ENCODE results near the gene TRIM31.

The TRIM31 gene

GRCh38 chr6:30075790-30076732 is 36.8 kb downstream of the TRIM31 start:
- peak; percentile 81 for DNase-seq (ENCODE audit: low spot score)

DNA sequence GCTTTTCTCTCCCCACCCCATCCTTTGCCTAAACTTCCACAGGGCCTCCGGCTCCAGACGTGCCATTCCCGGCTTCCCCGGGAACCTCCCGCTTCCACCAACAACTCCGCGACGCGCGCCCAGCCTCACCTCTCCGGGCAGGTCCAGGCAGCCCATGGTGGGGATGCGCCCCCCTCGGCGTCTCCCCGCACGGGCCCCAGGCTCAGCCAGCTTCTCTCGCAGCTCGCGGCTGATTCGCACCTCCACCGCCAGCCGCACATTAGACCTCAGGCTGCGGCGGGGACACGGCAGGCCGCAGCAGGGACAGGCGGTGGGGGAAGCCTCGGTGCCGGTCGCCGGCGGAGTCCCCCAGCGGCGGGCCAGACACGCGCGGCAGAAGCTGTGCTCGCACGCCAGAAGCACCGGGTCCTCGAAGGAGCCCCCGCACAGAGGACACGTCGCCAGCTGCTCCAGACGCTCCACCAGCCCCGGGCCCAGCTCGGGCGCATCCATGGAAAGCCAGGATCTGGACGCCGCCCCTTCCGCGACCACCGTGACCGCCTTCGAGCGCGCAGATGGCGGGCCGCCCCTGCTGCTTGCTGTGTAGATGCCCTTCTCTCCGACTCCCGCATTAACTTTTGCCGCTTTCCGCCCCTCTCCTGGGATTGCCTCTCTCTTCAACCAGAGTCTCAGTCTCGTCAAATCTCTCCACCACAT is 37.6 kb downstream of the TRIM31 start, which contains the start of gene RNF39:
RNF39 (minus strand) TSS at position 676 of the 696 bp plus-strand sequence; CDS start at position 492, 184 bp downstream.
- DNase-seq (ENCODE audit: low spot score): no peak

DNA sequence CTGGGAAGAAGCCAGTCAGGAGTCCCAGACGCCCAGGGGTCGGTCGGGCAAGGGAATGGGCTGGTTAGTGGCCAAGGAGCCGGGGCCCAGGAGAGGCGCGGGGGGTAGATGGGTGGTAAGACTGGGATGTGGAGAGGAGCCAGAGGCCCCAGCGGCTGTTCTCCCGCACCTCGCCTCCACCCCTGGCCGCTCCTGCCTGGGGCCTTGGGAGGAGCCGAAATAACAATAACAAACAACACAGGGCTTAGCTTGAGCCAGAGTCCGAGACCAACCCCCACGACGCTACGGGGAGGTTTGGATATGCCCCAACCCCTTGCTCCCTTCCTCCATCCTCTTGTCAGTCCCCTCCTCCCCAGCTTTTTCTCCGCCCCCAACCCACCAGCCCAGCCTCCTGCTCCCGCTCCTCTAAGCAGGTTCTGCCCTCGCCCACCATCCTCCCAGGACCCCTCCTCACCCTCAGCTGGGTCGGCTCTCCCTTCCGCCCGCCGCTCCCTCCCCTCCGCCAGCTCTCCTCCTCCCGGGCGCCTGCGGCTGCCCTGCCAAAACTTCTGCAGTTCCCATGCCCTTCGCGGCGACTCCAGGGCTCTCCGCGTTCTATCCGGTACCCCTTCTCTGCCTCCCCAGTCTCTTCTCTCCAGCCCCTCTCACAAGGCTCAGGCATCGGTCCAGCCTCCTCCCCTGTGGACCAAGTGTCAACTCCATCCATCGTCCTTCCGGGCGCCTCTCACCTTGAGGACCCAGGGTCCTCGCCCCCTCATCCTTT is 38.4 kb downstream of the TRIM31 start:
- no peak for DNase-seq (ENCODE audit: low spot score)

GRCh38 chr6:30073489-30074235 is 39.2 kb downstream of the TRIM31 start:
- DNase-seq (ENCODE audit: low spot score): no peak

- no peak for DNase-seq (ENCODE audit: low spot score)
Measured at GRCh38 chr6:30071858-30072257, 41.0 kb downstream of the TRIM31 start.

DNA sequence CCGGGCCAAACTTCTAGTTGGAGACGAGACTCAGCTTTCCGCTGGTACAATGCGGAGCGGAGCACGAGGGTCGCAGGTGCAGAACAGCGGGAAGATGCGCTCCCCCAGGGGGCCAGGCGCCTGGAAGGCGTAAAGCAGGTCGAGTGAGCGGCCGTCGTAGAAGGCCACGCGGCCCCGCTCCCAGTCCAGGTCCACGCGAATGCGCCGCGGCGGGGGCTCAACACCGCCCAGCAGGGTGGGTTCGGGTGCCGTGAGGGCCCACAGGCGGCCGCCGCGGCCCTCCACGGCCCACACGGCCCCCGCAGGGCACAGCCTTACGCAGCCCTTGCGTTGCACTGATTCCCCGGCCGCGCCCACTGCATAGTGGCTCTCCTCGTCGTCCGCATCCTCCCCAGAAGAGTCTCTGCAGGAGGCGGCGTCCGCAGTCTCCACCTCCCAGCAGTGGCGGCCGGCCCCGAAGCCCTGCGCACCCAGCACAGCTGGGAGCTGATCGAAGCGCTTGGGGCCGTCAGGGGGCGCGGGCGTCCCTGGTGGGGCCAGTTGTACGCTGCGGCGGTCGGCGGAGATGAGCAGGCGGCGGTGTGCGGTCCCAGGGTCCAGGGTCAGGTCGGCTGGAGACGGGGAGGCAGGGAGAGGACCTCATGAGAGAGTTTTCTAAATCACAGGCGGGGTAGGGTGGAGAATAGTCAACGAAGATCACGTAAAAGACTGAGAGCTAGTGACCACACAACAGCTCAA is 41.6 kb downstream of the TRIM31 start:
- no peak for DNase-seq (ENCODE audit: low spot score)

DNA sequence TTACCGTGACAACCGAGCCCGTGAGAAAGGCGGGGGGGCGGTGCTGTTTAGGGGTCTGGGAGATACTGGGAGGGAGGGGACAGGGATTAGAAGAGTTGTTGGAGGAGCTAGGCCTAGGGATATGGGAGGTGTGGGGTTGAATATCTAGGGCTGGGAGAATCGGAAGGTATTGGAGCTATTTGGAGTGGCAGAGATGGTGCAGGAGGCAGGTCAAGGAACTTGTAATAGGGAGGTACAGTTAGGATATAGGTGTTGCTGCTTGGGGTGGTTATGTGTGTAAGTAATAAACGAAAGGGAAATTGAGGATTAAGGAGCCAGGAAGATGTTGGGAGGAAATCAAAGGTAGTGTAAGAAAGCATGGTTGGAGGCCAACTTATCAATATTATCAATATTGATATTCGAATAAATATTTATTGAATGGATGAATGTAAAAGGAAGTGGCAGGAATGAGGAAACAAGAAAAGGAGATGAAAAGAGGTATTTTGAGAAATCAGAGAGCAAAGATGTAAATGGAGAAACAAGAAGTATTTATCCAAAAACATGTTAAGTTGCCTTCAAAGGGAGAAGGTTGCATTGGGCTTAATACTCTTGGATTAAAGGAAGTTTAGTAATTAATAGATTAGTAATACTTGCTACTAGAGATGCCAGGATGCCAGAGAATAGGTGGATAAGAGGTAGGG is 45.3 kb downstream of the TRIM31 start:
- no peak for DNase-seq (ENCODE audit: low spot score)

DNA sequence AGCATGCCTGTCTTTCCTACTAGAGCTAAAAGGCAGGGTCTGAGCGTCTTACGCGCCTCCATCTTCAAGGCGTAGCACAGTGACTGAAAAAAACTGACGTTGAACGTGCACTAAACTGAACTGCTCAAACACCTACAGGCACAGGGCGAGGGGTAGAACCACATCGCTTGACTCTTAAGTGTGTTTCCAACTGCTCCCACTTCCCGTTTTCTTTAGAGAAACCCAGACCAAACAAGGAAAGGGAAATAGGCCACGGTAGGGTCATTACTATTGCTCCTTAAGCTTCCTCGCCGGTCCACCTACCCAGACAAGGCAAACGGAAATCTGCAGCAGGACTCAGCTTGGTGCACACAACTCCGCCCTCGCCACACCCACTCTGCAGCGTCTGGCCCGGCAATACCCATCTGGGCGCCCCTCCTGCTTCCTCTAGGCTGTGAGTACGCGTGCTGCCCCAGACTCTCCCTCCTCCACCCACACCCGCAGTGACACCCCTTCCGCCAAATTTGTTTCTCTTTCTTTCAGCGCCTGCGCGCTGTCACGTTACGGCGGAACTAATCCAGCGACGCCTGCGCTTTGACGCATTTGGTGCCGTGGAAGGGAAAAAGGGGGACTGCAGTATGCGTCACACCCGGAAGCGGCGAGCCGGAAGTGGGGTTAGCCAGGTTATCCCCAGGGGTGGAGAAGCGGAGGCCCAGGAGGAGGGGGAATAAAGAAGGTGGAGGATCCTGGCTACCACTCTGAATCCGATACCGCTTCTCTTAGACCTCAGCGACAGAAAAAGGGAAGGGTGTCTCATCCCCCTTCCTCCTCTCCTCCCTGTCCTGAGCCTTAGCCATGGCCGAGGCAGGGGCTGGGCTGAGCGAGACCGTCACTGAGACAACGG is 46.1 kb downstream of the TRIM31 start, which contains the start of gene PPP1R11:
PPP1R11 (plus strand) TSS at position 622 of the 883 bp plus-strand sequence; CDS start at position 835, 213 bp downstream.
- DNase-seq (ENCODE audit: low spot score): peak; percentile 98

- no peak for DNase-seq (ENCODE audit: low spot score)
Measured at GRCh38 chr6:30066082-30066481, 46.8 kb downstream of the TRIM31 start.

- no peak for DNase-seq (ENCODE audit: low spot score)
Measured at GRCh38 chr6:30063315-30063714, 49.6 kb downstream of the TRIM31 start.

DNA sequence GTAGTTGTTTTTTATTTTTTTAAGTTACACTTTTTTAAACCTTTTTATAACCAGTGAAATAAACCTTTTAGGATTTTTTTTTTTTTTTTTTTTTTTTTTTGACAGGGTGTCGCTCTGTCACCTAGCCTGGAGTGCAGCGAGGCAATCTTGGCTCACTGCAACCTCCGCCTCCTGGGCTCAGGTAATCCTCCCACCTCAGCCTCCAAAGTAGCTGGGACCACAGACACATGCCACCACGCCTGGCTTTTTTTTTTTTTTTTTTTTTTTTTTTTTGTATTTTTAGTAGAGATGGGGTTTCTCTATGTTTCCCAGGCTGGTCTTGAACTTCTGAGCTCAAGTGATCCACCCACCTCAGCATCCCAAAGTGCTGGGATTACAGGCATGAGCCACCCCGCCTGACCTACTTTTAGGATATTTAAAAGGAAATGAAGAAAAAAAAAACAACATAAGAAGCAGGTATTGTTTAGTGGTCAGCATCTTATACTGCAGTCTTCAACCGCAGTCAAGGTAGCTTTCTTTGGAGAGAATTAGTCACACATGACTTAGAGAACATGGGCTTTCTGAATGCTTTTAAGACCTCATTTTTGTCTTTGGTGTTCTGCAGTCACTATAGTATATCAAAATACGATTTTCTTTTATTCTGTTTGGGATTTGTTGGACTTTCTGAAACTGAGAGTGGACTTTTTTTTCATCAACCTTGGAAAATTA is 50.3 kb downstream of the TRIM31 start:
- no peak for DNase-seq (ENCODE audit: low spot score)

DNA sequence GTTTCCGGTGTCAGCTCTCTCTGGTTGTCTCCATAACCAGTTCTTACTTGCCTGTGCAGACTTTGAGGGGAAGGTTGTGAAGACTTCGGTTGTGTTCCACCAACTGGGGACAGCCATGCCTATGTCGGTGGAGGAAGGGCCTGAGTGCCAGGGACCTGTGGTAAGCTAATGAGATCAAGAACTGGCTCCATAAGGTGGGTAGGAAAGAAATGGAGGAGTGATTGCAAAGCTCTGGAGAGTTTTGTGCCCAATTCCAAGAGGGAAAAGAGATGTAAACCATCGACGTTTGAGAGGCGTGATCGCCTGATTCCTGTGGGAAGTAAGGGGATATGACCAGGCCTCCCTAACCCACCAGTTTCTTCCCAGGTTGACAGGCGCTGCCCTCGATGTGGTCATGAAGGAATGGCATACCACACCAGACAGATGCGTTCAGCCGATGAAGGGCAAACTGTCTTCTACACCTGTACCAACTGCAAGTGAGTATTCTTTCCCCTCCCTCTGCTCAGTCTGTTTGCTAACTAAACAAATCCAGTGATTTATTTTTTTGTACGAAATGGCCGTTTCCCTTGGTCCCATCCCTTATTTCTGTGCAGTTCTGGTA is 50.9 kb downstream of the TRIM31 start:
- peak; percentile 49 for DNase-seq (ENCODE audit: low spot score)

DNA sequence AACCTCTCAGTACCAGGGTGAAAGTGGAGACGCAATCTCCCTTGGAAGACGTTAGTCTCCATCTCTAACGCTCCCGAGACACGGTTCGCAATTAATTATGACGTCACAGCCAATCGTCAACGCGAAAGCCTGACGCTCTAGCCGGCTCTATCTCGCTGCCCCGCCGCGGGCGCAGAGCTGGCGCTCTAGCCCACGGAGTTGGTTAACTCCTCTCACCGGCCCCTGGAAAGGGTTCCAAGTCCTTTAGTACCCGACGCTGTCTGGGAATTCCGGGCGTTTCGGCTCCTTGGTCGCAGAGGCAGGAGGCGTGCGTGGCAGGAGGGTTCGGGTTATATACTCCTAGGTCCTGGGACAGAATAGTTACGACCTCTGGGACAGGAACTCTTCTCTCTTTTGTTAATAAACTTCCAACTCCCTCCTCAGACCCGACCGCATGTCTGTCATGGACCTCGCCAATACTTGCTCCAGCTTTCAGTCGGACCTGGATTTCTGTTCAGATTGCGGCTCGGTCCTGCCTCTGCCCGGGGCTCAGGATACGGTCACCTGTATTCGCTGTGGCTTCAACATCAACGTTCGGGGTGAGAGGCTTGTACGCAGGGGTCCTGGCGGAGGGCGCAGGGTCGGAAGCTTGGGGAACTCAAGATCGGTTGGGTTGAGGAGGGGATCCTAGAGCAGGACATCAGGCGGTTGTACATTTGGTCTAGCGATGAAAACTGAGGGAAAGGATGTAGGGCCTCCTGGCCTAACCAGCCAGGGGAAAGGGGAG is 51.6 kb downstream of the TRIM31 start, which contains the start of gene POLR1H:
POLR1H (plus strand) TSS at position 174 of the 766 bp plus-strand sequence; CDS start at position 434, 260 bp downstream.
- peak; percentile 94 for DNase-seq (ENCODE audit: low spot score)

- no peak for DNase-seq (ENCODE audit: low spot score)
Measured at GRCh38 chr6:30060606-30061091, 52.2 kb downstream of the TRIM31 start.

GRCh38 chr6:30055513-30055912 is 57.4 kb downstream of the TRIM31 start:
- DNase-seq (ENCODE audit: low spot score): no peak

- DNase-seq (ENCODE audit: low spot score): no peak
Measured at GRCh38 chr6:30053682-30054081, 59.2 kb downstream of the TRIM31 start.
